Activated CD8-positive, alpha-beta memory T cell treated with anti-CD3 and anti-CD28 coated beads for 48 hours (primary cell): ENCODE measurements around the gene SARS2.
A peak's percentile ranks its signal among the peaks of the same experiment; 100 is the strongest.
"Not testable (repeated sequence)": the region's sequence is repeated elsewhere in the genome, so short reads cannot be mapped to it uniquely, and the experiment has no call there.

Source experiments
- DNase-seq, 3 experiments: peaks; one replicate each; pipeline ENCODE4 v3.0.0-alpha.2; 2020; ENCODE audit warnings: low read depth in 2 of 3, low spot score in 2 of 3

The SARS2 gene

GRCh38 chr19:38946229-38947010 is 15.9 kb upstream of the SARS2 start:
- no peak for DNase-seq

DNA sequence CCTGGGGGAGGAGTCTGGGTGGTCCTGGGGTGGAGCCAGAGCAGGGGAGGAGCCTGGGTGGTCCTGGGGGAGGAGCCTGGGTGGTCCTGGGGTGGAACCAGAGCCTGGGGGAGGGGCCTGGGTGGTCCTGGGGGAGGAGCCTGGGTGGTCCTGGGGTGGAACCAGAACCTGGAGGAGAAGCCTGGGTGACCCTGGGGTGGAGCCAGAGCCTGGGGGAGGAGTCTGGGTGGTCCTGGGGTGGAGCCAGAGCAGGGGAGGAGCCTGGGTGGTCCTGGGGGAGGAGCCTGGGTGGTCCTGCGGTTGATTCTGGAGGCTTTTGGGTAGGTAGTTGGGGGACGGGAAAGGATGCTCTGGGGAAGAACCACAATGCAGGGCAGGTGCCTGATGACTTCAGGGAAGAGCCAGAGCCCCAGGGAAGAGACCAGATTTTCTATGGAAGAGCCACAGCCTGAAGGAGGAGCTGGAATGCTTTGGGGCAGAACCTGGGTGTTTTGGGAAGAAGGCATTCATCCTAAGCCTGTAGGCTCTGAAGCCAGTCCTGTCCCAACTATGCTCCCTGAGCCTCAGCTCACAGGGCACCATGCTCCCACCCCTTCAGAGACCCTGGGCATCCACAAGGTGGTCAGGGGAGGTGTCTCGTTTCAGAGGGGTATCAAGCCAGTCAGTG is 15.1 kb upstream of the SARS2 start:
- DNase-seq: no peak

DNA sequence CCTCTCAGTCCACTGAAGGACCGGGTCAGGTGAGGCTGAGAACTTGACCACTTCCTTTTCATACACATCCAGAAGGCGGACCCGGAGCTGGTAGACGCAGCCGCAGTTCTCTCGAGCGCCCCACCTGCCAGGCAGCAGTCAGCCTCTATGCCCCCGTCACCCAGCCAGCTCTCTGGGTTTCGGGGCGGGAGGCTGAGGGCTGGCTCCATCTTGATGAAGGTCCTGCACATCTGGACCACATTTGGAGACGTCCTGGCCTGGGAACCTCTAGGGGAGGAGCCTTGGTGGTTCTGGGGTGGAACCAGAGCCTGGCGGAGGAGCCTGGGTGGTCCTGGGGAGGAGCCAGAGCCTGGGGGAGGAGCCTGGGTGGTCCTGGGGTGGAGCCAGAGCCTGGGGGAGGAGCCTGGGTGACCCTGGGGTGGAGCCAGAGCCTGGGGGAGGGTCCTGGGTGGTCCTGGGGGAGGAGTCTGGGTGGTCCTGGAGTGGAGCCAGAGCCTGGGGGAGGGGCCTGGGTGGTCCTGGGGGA is 14.5 kb upstream of the SARS2 start:
- DNase-seq: no peak

GRCh38 chr19:38942471-38943181 is 12.1 kb upstream of the SARS2 start:
- no peak for DNase-seq

GRCh38 chr19:38941979-38942378 is 11.4 kb upstream of the SARS2 start:
- no peak for DNase-seq

GRCh38 chr19:38941466-38941865 is 10.9 kb upstream of the SARS2 start:
- not testable (repeated sequence) for DNase-seq

GRCh38 chr19:38939957-38940356 is 9.4 kb upstream of the SARS2 start:
- no peak for DNase-seq

- no peak for DNase-seq
These were observed 3.0 kb upstream of the SARS2 start for GRCh38 chr19:38933544-38933943.

GRCh38 chr19:38932425-38933179 is 2.0 kb upstream of the SARS2 start:
- DNase-seq: no peak

GRCh38 chr19:38931521-38931793 is 894 bp upstream of the SARS2 start:
- no peak for DNase-seq

DNA sequence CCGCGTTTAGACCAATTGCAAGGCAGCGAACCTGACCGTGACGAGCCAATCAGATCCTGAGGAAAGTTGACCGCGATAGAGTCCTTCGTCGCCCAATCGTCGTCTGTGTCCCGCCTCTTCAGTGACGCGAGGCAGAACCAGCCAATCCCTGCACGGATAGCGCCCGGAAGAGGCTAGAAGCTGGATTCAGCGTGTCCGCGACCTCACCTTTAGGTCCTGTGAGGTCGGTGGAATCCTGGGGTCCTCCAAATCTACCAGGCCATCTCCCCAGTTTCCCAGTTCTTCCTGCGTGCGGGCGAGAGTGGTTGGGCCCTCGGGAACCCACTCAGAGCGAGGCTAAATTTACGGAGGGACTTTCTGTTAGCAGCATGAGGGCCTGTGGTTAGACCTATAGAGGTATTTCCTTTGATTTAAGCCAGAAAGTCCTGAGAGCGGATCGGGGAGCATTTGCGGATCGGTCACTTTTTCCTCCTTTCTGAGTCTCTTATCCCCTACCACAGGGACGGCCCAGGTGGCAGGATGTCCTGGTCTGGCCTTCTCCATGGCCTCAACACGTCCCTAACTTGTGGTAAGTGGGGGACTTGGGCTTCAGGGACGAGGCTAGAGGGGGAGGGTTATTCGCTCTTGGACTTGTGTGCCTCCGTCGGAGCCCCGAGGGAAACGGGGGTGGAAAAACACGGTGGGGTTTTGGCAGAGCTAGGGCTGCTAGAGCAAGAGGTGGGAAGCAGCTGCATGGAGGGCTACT is 385 bp upstream of the SARS2 start, which contains the start of gene MRPS12:
MRPS12 (plus strand) TSS at position 169 of the 745 bp plus-strand sequence; CDS start at position 520, 351 bp downstream.
- DNase-seq: peak in 1 of 3 experiments; percentile 92

- DNase-seq: no peak
These were observed 2.1 kb downstream of the SARS2 start for GRCh38 chr19:38928391-38929001.

GRCh38 chr19:38924388-38924787 is 6.2 kb downstream of the SARS2 start:
- no peak for DNase-seq

DNA sequence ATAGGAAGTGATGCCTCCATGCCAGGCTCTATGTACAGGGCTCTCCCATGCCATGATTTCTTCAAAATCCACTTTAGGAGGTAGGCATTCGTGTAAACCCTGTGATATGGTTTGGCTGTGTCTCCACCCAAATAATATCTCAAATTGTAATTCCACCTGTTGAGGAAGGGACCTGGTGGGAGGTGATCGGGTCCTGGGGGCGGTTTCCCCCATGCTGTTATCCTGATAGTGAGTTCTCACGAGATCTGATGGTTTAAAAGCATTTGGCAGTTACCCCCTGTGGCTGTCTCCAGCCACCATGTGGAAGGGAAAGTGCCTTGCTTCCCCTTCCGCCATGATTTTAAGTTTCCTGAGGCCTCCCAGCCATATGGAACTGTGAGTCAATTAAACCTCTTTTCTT is 8.1 kb downstream of the SARS2 start:
- no peak for DNase-seq

DNA sequence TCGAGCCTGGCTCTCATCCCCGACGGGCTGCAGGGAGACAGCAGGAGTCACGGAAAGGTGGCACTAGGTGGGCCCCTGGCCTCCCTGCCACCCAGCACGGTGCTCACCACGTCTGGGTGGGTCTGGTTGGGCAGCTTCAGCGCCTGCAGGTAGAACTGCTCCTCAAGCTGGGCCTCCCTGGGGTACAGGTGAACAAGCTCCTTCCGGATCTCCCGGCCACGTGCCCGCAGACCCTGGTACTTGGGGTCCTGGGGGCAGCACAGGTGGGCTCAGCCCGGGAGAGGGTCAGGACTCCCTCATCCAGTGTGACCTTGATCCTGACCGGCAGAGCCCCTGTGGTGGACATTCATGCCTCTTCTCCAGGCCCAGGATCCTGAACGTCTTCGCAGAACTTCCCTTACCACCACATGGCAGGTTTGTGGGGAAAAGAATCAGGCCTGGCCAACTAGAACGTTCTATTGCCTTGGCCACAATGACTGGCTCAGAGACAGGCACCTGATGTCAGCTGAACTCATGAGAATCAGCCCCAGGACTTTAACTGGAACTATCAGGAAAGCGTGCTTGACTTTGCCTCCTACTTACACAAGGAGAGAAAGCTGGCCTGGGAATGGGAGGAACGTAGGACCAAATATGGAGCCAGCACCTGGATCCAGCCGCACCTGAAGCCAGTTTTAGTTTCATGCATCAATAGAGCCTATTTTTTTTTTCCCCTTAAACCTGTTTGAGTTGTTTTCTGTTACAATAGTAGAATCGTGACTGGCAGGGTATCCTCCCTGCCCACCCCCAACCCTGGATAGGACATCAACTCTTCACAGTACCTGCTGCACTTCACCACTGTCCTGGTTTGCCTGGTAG is 8.9 kb downstream of the SARS2 start:
- DNase-seq: no peak

GRCh38 chr19:38920602-38921419 is 9.8 kb downstream of the SARS2 start:
- no peak for DNase-seq

GRCh38 chr19:38919837-38920601 is 10.5 kb downstream of the SARS2 start:
- no peak for DNase-seq

DNA sequence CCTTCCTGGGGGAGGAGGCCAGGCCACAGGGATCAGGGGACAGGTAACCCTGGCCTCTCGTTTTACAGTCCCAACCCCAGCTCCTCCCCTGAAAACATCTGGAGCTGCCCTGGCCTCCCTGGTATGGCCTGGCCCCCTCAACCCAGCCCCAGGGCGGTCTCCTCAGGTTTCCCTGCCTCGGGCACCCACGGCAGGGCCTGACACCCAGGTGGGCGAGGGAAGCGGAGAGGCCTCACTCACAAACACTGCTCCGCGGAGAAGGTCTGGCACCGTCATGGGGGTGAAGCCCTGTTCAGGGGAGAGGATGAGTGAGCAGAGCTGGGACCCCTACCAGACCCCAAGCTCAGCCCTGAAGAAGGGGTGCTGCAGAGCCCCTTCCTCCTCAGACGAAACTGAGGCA is 12.0 kb downstream of the SARS2 start:
- DNase-seq: no peak
